Nephron progenitor cell (in vitro differentiated cells): ENCODE data around the gene TMEM198.

Experiments used
- DNase-seq: peaks from one replicate; pipeline ENCODE4 v3.0.0; 2021
- H3K27ac Mint-ChIP-seq: 2 replicates; pipeline ENCODE4 v1.8.0; 2021; ENCODE audit warnings: mild to moderate bottlenecking, moderate library complexity, mixed read lengths
- H3K27me3 Mint-ChIP-seq: 2 replicates; pipeline ENCODE4 v1.8.0; 2021; ENCODE audit warnings: mild to moderate bottlenecking, low read depth, mixed read lengths; ENCODE audit not compliant: poor library complexity
- H3K36me3 Mint-ChIP-seq: 2 replicates; pipeline ENCODE4 v1.8.0; 2021; ENCODE audit warnings: low read depth, mixed read lengths
- H3K4me1 Mint-ChIP-seq: 2 replicates; pipeline ENCODE4 v1.8.0; 2021; ENCODE audit warnings: mixed read lengths
- H3K4me3 Mint-ChIP-seq: 2 replicates; pipeline ENCODE4 v1.8.0; 2021; ENCODE audit warnings: mild to moderate bottlenecking, moderate library complexity, mixed read lengths
- H3K9me3 Mint-ChIP-seq: 2 replicates; pipeline ENCODE4 v1.8.0; 2021; ENCODE audit warnings: mild to moderate bottlenecking, moderate library complexity, mixed read lengths
- TF ChIP-seq, protein P1 (sequence below): fragments of 200-600 bp; sonication (generic); IDR thresholded peaks from 2 replicates; pipeline ENCODE4 v1.5.0; 2021; ENCODE audit warnings: antibody characterized with exemption

TMEM198 gene

DNA sequence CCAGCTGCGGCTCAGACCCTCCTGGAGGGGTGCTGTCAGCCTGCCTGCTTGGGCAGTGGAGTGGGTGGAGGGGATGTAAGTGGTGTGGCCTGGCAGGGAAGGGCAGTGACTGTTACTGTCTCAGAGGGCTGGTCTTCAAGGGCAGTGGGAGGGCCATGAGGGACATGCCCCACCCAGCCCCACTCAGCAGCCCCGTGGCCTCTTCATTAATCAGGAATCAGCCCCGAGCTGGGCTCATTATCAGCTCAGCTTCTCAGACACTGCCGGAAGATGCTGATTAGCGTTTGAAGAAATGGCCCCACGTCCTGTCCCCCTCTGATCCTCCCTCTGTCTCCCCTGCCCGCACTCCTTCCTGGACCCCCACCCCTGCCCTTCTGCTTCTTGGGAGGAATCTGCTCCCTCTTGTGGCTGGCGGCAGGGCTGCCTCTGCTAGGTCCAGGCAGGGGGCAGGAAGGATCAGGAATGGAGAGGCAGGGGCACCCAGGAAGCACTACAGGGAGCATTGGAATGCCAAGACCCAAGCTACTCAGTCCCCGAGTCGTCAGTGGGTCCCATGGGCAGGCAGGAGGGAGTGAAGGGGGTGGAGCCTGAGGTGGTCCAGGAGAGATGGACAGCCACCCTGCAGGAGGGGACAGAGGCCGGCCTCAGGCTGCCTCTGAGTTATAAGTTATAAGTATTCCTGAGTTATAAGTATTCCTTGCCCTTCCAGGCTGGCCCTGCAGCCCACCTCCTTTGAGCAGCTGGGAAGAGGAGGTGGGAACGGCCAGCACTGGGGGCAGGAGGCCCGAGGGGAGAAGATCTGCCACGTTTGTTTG is 22.6 kb upstream of the TMEM198 start:
- no peaks in the 10 kb centered on the region for H3K9me3 Mint-ChIP-seq
- peak; percentile 63 for DNase-seq
- H3K4me3 Mint-ChIP-seq: peak overlapping the region; percentile 70
- H3K27ac Mint-ChIP-seq: no peak overlapping the region
- H3K4me1 Mint-ChIP-seq: peaks cover 80% of the 10 kb centered on the region
- peaks cover 48% of the 10 kb centered on the region for H3K27me3 Mint-ChIP-seq
- no peaks in the 10 kb centered on the region for H3K36me3 Mint-ChIP-seq
- TF ChIP-seq, protein P1, sequence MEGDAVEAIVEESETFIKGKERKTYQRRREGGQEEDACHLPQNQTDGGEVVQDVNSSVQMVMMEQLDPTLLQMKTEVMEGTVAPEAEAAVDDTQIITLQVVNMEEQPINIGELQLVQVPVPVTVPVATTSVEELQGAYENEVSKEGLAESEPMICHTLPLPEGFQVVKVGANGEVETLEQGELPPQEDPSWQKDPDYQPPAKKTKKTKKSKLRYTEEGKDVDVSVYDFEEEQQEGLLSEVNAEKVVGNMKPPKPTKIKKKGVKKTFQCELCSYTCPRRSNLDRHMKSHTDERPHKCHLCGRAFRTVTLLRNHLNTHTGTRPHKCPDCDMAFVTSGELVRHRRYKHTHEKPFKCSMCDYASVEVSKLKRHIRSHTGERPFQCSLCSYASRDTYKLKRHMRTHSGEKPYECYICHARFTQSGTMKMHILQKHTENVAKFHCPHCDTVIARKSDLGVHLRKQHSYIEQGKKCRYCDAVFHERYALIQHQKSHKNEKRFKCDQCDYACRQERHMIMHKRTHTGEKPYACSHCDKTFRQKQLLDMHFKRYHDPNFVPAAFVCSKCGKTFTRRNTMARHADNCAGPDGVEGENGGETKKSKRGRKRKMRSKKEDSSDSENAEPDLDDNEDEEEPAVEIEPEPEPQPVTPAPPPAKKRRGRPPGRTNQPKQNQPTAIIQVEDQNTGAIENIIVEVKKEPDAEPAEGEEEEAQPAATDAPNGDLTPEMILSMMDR: peak; percentile 62

DNA sequence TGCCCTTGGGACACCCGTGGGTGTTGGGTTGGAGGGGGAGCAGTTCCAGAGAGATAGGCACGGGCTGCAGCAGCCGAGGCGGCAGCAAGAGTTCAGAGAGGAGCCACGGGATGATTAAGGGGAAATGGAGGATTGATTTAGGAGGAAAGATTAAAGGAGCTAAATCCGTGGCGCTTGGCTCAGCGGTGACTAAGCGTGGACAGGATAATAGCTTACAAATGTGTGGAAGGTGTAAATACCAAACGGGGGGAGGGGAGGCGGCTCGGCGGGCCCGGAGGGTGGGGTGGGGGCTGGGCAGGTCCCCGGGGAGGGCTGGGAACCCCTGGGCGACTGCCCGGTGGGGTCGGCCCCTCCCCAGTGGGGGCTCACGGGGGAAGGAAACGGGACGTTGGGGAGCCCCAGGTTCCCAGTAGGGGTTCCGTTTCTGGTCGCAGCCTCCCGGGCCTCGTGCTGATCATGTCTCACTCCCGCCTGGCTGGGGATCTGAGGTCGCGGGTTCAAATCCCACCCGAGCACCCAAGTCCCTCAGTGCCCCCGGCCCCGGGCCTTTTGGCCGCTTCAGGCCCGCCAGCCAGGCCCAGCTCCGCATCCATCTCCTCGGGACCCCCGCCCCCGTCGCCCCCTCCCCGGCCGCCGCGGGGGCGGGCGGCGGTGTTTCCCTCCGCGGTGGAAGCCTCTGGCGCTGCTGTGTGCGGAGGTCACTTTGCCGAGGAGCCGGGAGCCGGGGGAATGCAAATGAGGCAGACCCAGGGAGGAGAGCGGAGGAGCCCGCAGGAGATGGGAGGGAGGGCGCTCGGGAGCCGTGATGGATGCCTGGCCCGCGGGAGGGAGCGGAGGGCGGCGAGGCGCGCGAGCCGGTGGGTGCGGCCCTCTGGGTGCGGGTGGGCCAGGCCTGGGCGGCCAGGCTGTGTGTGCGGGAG is 21.5 kb upstream of the TMEM198 start:
- TF ChIP-seq, protein P1: no peak
- H3K27me3 Mint-ChIP-seq: peaks cover 47% of the 10 kb centered on the region
- H3K36me3 Mint-ChIP-seq: no peaks in the 10 kb centered on the region
- H3K4me3 Mint-ChIP-seq: peak overlapping the region; percentile 70
- H3K9me3 Mint-ChIP-seq: no peaks in the 10 kb centered on the region
- H3K4me1 Mint-ChIP-seq: peaks cover 80% of the 10 kb centered on the region
- no peak overlapping the region for H3K27ac Mint-ChIP-seq
- peak; percentile 82 for DNase-seq

DNA sequence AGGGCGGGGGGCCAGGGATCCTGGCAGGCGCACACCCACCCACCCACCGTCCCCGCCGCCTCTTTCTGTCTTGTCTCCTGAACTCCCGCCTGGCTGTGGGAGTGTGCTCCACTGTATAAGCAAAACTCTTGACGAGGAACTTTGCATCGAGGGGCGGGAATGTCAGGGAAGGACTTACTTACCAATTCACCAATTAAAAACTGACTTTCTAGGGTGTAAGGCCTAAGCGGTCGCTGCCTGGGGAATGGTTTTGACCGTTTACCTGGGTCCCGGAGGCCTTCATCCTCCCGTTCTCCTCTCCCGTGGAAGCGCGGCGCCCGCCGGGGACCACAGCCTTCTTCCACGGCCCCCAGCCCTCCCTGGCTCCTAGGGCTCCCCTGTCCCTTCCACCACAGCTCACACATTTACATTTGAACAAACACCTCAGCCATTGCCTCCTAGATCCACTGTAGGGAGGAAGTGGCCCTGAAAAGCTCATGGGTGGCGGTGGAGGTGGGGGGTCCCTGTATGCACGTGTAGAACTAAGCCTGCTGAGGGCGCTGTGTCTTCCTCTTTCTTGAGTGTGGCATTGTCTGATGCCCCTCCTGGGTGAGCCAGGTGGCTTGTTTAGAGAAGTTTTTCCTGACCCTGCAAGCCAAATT is 20.7 kb upstream of the TMEM198 start:
- Mint-ChIP-seq H3K9me3 (no peaks in the 10 kb centered on the region), H3K4me1 (peaks cover 79% of the 10 kb centered on the region), H3K27ac (no peak overlapping the region), H3K27me3 (peaks cover 47% of the 10 kb centered on the region), H3K36me3 (no peaks in the 10 kb centered on the region), H3K4me3 (peak overlapping the region; percentile 70)
- TF ChIP-seq, protein P1: no peak
- DNase-seq: no peak

DNA sequence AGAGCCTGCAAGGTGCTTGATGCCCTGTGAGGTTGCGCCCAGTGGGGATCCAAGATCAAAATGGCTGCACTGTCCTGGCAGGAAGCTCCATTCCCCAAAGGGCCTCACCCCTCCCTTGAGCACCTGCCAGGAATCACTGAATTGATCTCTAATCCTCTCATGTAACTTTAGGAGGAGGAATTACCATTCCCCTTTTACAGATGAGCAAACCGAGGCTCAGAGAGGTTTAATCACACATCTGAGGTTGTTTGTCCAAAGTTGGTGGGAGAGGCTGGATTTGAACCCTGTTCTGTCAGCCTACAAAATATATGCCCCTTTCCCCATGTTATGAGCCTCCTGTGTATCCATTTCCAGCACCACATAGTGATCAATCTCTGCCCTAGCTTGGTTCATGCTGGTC is 19.0 kb upstream of the TMEM198 start:
- H3K27me3 Mint-ChIP-seq: peaks cover 54% of the 10 kb centered on the region
- DNase-seq: no peak
- H3K9me3 Mint-ChIP-seq: no peaks in the 10 kb centered on the region
- no peak overlapping the region for H3K27ac Mint-ChIP-seq
- no peaks in the 10 kb centered on the region for H3K36me3 Mint-ChIP-seq
- H3K4me3 Mint-ChIP-seq: no peak overlapping the region
- TF ChIP-seq, protein P1: no peak
- peaks cover 72% of the 10 kb centered on the region for H3K4me1 Mint-ChIP-seq

DNA sequence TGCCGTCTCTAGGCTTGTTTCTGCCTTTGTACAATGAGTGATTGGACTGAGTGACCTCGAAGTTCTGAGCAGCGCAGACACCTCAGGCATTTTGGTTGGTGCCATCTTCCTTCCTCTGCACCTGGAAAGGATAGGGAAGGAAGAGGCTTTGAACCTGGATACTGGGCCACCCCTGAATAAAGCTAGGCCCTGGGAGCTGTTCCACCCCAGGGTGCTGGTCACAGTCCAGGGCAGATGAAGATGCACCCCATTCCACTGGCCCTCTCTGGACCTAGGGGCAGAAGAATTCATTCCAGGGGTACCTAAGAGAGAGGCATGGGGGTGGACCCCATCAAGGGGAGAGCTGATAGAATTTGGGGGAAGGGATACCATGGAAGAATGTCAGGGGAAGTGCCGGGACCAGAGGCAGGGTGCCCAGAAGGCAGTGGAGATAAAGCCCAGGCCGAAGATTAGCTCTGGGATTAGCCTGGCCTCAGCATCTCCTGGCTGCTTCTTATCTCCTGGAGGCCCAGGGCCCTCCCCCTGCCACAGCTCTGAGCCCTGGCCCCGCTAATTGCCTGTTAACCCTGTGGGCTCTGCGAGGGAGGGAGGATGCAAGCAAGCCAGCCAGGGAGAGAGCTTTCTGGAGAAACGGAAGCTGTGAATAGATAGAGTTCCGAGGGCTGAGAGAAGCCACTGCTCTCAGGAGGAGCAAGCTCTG is 18.1 kb upstream of the TMEM198 start:
- no peak for DNase-seq
- peak overlapping the region; percentile 63 for H3K4me3 Mint-ChIP-seq
- TF ChIP-seq, protein P1: no peak
- no peaks in the 10 kb centered on the region for H3K36me3 Mint-ChIP-seq
- no peaks in the 10 kb centered on the region for H3K9me3 Mint-ChIP-seq
- peaks cover 72% of the 10 kb centered on the region for H3K4me1 Mint-ChIP-seq
- H3K27ac Mint-ChIP-seq: peak overlapping the region; percentile 57
- peaks cover 61% of the 10 kb centered on the region for H3K27me3 Mint-ChIP-seq
